GM18520 (cell line): ENCODE data around the gene KIF13A.
"Not testable (repeated sequence)": the region's sequence is repeated elsewhere in the genome, so short reads cannot be mapped to it uniquely, and the experiment has no call there.

Experiments used
- ATAC-seq: cut with Tn5 transposase; IDR thresholded peaks from one replicate; pipeline ENCODE4 v1.9.1; 2021; ENCODE audit not compliant: unreplicated experiment

KIF13A gene

GRCh38 chr6:17999425-17999824, 12.0 kb upstream of the KIF13A start:
- no peak for ATAC-seq

- no peak for ATAC-seq
Observed at GRCh38 chr6:17998442-17998841, 11.0 kb upstream of the KIF13A start.

DNA sequence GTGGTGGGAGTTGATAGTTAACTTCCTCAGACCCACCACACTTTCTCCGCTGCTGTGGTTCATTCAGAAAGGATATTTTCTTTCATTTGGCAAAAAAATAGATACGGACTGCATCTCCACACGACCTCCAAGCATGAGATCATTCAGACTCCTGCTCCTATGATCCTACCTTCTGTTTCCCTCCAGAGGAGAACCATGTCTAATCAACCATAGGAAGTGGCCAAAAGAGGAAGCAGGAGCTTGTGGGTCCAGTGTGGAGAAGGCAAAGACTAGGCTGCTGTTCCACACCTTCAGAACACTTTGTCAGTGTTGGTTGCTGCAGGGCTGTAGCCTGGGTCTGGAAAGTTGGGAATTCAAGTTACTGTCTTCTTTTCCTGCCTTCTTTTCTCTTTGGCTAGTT, 10.6 kb upstream of the KIF13A start:
- ATAC-seq, result no peak

DNA sequence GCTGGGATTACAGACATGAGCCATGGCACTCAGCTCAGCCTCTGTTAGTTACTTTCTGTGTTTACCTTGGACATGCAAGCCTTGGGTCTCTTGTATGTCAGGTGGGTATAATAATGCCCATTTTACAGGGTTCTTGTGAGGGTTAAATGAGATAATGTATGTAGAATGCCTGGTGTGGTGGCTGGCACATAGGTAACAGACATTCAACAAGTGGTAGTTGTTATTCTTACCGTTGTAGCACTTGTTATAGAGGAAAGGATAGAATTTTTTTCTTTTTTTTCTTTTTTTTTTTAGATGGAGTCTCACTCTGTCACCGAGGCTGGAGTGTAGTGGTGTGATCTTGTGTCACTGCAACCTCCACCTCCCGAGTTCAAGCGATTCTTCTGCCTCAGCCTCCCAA, 8.0 kb upstream of the KIF13A start:
- ATAC-seq, result no peak

DNA sequence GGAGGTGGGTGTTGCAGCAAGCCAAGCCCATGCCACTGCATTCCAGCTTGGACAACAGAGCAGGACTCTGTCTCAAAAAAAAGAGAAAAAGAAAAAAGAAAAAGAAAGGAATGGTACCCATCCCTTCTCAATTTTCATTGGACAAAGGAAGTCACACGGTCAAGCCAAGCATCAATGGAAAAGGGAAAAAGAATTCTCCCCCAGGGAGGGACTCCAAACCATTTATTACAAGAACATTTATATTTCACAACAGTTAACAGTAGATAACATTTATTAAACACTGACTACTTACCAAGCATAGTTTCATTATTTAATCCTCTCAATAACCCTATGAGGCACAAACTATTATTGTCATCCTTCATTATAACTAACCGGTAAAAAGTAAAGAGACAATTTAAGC, 6.6 kb upstream of the KIF13A start:
- ATAC-seq, result no peak

GRCh38 chr6:17988422-17988944, 1.0 kb upstream of the KIF13A start:
- no peak for ATAC-seq

- peak; percentile 58 for ATAC-seq
Observed at GRCh38 chr6:17987697-17988421, 424 bp upstream of the KIF13A start.

DNA sequence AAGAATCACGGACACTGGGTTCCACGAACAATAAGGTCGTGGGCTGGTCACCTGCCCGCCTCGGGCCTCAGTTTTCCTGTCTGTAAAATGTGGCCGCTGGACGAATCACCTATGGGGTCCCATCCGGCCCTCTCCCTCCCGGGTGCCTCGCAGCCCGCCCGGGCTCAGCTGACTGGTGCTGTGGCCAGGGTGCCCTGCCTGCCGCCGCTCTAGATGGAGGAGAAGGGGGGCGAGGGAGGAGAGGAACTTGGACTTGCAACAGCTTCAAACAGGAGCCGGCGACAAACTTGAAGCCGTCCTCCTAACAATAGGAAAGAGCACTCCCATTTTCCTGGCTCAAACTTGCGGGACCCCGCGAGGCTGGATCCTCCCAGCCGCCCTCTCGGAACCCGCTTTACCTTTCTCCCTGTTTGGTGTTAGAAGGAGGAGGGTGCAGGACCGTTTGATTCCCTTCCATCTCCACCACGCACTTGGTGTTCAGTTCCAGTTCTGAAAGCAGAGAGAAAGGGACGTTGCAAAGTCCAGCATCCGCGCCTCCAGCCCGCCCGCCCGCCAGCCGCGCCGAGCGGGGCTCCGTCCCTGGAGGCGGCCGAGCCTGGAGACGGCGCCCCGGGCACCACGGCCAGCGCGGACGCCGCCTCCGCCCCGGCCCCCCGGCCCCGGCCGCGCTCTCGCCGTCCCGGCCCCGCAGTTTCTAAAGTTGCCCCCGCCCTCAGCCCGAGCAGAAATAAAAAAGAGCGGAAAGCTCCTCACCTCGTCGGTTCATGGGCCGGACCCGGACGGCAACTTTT, 584 bp downstream of the KIF13A start:
- no peak for ATAC-seq

DNA sequence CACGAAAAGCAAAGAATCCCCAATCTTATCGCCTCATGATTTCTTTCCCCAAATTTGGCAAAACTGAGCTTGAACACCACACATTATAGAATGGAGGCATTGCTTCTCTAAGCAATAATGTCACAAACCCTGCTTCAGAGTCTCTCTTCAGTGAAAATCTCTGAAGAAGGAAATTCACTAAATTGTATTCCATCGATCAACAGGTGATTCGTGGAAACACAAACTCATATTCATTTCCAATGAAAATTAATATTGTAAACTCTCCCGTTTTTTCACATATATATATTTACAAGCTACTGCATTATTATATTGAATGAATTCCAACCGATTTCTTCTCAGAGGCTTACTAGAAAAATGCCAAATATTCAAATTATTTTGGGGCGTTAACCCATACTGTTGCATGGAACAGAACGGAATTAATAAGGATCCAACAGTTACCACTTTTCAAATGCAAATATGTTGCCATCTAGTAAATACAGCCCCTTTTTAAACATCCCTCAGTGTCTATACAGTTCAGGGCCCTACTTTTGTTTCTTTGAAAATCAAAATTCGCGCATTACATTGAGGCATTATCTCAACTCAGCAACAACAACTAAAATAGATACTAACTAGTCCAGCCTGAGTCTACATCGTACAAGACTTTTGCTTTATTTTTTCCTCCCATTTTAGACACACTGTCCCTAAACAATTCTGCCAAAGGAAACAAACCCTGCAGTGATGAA, 1.3 kb downstream of the KIF13A start:
- ATAC-seq, result no peak

DNA sequence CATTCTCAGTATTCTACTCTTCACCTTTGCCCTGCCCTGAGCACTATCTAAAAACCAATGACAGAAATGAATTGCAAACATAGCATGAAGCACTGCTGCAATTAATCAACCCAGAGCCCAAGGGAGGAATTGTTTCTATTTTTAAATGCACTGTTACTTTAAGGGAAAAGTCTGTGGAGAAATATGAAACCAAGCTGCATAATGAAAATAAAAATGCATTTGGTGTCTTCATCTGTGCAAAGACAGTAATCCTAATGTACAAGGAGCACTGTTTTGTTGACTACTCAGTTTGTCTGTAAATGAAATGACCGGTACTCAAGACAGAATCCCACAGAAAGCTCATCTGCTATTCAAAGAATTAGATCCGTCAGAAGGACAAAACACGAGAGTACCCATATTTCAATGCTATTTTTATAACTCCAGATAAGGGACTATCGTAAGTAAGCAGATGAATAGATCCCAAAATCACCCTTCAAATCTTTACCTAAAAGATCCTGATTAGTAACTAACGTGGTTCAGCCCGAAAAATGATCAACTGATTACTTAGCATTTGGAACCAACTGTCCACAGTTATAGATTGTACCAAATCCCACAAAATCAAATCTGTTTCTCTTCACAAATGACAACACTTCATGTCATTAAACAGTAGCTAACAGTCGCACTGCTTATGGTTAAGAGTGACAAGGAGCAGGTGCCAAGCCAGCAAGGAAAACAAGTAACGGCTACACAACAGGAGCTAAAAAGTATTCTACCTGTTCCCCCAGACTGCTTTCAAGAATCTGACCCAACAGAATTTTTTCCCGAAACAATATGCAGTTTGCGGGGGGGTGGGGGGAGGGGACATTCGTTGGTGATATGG, 2.4 kb downstream of the KIF13A start:
- no peak for ATAC-seq

GRCh38 chr6:17984399-17984798, 3.0 kb downstream of the KIF13A start:
- no peak for ATAC-seq

GRCh38 chr6:17983730-17984129, 3.7 kb downstream of the KIF13A start:
- no peak for ATAC-seq

DNA sequence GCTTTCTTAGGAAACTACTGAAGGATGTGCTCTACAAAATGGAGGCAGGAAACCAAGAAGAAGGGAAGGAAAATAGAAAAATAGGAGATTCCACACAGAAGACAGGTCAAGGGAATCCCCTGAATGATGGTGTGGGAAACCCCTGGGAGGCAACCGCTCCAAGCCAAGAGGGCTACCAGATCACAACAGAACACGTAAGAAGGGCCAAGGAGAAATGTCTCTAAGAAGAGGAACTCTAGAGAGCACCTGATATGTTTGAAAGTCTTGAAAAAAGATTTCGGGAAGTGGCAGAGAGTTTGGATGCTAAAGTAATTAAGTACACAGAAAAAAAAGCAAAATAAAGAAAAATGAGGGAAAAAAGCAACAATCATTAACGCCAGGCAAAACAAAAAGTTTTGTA, 7.1 kb downstream of the KIF13A start:
- no peak for ATAC-seq

DNA sequence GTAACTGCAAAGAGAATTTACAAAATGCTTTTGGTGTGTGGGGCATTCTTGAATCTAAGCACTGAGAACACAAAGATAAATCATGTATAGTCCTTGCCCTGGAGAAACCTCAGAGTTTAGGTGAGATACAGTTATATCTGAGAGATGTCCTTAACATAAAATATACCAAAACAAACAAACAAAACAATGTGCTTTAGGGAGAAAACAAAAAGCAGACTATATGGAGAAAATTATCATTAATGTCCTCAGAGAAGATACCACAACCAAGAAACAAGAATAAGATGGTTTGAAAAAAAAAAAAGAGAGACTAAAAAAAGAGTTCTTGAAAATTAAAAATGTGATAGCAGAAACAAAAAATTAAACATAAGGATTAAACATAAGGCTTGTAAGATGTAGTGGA, 8.0 kb downstream of the KIF13A start:
- ATAC-seq, result no peak

- not testable (repeated sequence) for ATAC-seq
Observed at GRCh38 chr6:17976258-17976657, 11.2 kb downstream of the KIF13A start.

DNA sequence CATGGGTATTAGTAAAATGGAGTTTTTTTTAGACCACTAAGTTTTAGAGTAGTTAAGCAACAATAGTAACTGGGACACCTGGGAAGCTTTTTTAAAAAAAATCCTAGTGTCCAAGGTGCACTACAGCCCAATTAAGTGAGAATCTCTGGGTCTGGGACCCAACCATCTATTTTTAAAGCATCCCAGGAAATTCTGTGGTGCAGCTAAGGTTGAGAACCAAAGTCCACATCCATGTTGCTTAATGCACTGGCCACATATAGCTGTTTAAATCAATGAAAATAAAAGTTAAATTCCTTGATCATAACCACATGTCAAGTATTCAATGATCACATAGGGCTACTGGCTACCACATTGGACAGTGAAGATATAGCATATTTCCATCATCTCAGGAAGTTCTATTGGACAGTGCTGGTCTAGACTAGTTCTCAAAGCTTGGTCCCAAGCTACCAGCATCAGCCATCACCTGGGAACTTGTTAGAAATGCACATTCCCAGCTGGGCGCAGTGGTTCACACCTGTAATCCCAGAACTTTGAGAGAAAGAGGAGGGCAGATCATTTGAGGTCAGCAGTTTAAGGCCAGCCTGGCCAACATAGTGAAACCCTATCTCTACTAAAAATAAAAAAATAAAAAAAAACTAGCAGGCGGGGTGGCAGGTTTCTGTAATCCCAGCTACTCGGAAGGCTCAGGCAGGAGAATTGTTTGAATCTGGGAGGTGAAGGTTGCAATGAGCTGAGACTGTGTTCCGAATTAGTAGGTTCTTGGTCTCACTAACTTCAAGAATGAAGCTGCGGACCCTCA, 12.7 kb downstream of the KIF13A start:
- no peak for ATAC-seq

DNA sequence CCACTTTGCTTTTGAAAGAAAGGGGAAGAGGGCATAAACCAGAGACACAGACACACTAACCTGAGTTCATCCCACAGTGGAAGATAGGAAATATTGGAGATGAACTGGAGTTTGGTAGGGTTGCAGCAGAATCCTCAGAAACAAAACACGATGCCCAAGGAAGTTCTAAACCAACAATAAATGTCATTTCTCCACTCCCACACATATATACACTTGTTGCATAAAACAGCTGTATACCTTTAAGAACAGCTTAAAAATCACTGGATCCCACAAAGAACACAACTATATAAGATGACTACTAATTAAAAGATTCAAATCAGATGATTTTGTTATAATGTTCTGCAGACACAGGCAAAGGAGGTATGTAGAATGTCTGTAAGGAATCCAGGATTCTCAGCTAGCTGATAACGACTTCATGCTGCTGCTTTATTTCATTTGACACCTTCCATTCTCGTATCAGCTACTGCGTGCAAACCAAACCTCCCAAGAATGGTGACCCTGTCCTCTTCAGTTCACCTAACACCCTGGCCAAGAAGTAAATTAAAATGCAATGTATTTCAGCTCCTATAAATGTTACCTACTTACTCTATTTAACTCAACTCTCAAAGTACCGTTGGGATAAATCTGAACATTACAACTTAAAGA, 14.3 kb downstream of the KIF13A start:
- ATAC-seq, result no peak

DNA sequence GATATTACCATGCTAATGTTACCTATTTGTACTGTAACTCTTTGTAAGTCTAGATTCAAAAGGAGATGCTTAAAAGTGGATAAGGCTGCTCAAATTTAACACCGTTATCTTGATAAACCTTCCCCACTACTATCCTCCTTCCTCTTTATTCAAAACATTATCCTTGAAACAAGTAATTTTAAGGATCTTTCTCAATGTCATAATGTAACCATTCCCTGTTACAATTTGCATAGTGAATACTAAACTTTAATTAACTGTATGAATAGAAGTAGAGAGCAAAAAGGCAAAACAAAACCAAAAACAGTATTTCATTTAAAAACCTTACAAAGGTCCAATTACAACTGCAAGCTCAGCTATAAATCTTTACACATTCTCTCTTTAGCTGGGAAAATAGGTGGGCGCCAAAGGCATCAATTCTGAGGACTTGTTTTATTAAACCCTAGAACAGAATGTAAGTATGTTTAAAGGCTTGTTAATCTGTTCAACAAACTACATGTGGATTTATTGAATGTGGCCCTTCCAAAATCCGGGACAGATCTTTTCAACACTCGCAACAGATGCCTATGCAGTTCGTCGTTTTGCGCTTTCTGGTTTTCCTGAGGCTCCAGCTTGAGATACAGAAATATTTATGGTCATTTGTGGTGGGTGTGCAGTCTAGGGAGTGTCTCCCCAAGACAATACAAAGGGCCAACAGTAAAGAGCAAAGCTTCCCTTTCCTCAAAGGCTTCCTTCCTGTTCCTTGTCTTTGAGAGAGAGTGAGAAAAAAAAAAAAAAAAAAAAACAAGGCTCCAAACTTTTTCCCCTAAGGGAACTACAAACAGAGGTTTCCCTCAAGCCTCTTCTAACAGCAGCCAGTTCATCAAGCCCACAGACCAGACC, 15.1 kb downstream of the KIF13A start:
- no peak for ATAC-seq
